GM19467 (cell line): Measurements from ENCODE around the gene AFG1L.
"Not testable (repeated sequence)": the region's sequence is repeated elsewhere in the genome, so short reads cannot be mapped to it uniquely, and the experiment has no call there.

Experiments used
- ATAC-seq: cut with Tn5 transposase; IDR thresholded peaks from one replicate; pipeline ENCODE4 v1.9.1; 2021; ENCODE audit warnings: mild to moderate bottlenecking, moderate library complexity; ENCODE audit not compliant: unreplicated experiment

Gene AFG1L

DNA sequence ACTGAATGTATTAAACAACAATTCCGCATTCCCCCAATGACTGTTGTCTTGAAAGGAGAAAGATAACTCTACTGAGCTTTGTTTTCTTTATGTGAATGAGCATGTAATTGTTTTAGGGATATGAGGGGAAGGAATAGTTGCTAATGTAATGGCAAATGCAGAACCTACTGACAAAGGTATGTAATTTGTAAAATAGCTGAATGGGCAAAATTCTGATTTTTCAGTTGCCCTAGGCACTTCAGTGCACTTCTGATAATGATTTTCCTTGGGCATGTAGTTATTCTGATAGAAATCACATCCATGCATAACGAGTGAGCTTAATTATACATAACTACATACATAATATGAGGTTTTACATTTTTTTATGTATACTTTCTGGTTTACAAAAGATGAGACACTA is 212.5 kb downstream of the AFG1L start:
- no peak for ATAC-seq

DNA sequence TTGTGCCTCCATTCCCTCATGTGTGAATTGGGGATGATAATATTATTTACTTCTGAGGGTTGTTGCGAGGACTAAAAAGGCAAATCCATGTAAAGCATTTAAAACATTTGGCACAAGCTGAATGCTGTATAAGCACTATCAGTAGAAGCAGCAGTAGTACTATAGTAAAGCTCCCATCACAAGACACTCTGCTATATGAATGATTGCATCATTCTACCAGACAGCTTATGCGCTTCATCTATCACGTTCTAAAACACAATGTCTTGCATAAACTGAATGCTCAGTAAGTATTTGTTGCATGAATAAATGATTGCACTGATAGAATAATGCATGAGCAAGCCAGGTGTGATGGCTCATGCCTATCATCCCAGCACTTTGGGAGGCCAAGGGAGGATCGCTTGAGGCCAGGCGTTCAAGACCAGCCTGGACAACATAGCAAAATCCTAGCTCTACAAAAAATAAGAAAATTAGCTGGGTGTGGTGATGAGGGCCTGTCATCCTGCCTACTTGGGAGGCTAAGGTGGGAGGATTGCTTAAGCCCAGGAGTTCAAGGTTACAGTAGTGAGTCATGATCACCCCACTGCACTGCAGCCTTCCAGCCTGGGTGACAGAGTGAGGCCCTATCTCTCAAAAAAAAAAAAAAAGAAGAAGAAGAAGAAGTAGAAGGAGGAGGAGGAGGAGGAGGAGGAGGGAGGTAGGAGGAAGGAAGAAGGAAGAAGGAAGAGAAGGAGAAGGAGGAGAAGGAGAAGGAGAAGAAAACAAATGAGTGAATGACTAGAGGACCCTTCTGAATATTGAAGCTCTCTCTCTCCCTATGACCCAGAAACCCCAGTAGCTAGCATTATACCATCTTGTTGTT is 215.8 kb downstream of the AFG1L start:
- ATAC-seq, result no peak

DNA sequence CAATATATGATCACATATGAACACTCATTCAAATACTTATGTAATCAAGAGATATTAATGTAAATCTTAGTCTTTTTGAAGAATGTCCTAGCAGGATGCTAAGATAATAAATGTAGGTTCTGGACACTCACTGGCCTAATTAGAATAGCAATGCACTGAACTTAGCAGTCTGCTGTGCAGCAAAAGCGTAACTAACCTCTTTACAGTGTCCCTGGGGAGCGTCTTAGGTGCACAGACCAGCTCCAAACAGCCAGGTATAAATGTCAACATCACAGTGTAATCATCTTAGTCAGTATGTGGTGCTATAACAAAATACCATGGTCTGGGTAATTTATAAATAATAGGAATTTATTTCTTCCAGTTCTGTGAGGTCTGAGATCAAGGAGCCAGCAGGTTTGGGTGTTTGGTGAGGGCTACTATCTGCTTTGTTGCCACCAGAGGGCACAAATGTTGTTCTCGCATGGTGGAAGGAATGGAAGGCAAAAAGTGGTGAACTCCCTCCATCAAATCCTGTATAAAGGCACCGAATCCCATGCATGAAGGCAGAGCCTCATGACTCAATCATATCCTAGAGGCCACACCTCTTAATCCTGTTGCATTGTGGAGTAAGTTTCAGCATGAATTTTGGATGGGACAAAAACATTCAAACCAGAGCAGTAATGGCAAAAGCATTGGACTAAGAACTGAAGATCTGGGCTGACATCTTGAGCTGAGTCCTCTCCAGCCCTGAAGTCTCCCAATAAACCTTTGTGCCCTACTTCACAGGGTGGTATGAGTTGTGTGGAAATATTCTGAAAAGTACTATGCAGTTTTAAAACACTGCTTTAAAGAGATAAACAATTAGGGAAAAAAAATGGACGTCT is 224.1 kb downstream of the AFG1L start:
- no peak for ATAC-seq

DNA sequence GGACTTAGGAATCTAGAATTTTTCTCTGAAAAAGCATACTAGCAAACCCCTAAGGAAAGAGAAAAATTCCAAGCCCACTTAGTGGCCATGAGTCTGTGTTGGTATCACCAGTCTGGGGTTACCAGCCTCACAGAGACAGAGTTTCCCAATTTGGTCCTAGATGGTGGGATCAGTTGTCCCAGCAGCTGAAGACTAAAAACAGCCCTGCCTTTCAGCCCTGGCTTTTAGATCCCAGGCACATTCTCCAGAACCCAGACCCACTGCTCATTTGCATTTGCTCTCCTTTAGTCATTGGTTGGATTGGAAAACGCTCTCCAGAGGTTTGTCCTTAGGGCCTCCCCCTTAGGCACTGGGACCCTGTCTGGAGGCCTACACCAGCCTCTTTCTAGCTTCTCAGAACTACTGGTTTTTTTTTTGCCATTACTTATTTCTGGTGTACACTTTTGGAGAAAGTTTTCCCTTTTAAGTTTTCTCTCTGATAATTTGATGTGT is 226.8 kb downstream of the AFG1L start:
- ATAC-seq, result no peak

DNA sequence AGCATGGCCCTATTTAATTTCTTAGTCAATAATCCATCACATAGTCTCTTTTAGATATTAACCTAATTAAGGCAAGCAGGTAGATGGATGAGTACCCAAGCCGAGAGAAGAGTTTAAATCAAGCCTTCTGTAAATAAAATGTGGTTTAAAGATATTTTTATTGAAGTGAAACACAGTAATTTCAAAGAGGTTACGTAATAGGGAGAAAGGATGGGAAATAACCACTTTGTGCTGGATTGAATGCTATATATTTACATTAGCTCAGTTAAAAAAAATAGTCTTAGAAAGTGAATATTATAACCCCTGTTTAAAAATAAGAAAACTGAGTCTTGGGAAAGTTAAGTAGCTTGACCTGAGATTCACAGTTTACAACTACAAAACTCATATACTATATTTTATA is 228.8 kb downstream of the AFG1L start:
- no peak for ATAC-seq

DNA sequence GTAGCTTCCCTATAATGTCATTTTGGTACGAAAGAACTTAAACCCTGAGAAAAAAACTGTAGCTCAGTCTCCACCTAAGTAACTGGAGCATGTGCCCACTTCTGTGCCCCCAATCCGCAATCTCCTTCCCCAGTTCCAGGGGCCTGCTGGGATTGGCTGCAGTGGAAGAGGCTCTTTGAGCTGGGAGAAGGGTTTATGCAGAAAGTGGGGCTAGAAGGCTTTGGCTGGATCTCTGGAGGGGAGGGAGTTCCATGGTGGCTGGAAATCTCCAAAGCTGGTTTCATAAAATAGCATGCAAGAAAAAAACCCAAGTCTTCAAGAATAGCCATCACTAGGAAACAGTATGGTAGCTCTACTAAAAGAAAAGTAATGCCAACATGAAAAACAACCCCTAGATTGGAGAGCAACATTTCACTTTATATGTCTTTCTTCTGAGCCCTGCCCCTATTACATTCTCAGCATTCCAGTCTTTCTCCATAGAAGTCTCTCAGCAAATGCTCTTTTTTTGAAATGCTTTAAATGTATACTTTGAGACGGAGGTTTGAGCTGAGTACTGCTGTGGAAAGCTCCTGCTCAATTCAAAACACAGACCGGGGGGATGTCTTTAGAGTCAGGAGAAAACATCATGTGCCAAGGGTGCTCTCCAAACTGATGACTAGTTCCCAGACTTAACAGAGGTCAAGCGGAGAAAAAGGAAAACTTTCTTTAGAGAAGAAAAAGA is 229.8 kb downstream of the AFG1L start:
- no peak for ATAC-seq

DNA sequence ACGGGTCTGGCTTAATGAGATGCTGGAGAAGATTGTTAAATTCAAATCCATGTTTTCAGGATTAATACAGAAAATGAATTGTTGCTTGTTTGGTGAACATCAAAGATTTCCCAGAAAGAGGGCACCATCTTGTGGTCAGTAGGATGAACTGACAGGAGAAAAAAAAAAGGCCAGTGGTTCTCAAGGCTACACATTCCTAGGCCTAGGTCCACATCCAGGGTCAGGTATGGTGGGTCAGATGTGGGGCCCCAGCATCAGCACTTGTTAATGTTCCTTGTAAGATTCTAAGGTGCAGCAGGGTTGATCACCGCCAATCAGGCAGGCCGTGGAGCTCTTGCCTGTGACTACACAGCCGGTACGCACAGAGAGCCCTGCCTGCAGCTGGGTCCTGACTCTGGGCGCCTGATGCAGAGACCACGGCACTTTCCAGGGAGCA is 231.9 kb downstream of the AFG1L start:
- no peak for ATAC-seq

DNA sequence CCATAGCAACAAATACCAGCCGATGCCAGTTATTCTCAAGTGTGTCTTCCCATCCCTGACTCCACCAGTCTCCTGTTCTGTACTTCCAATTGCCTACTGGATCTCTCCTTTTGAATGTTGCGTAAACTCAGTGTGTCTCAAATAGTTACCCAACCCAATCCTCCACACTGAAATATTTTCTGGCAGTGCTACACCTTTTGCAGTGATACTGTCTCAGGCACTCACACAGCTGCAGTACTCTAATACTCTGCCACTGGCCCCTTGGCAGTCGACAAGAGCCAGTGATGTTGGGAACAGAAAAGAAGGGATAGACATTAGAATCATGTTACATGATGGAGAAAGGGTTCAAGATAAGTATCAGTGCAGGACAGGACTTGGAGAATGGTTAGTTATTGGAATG is 234.0 kb downstream of the AFG1L start:
- ATAC-seq, result no peak

DNA sequence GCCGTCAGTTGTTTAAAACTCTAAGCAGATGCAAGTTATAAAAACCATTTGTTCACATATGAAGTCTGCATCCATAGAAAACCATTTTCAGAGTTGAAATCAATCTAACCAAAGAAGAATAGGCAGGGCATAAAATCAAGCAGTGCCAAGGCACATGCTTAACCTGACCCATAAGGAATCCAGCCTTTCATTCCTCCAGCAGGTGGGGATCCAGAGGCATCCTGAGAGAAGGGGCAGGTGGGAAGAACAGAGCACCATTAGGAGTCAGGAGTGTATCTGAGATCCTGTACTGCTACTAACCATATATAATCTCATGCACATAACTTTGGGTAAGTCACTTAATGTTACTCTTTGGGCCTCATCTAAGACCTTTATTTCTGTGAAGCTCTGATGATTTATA is 236.5 kb downstream of the AFG1L start:
- ATAC-seq, result no peak

DNA sequence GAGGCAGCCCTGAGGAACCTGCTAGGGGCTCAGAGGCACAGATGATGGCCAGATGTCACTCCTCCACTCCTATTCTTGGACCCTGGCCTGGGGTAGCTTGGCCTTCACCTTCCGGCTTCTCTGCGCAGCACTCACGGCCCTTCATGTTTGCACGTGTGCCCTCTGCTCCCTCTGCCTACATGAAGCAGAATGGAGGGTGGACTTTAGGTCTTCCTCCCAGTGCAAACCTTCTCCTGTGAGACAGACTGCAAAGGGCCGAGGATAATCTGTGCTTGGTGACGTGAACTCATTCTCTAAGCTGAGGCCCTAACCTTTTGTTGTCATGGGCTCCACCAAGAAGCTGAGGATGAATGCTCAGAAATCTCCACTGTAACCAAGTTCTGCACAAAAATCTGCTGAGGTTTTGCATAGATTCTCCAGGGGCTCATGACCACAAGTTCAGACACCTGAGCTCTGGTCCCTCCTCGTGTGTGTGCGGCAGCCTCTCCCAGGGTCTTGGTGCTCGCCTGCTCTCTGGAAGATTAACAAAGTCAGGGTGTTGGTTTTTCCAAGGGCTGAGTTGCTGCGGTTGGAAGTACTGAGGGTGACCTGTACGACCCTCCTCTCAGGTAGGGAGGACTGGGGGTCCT is 240.4 kb downstream of the AFG1L start:
- ATAC-seq, result no peak

DNA sequence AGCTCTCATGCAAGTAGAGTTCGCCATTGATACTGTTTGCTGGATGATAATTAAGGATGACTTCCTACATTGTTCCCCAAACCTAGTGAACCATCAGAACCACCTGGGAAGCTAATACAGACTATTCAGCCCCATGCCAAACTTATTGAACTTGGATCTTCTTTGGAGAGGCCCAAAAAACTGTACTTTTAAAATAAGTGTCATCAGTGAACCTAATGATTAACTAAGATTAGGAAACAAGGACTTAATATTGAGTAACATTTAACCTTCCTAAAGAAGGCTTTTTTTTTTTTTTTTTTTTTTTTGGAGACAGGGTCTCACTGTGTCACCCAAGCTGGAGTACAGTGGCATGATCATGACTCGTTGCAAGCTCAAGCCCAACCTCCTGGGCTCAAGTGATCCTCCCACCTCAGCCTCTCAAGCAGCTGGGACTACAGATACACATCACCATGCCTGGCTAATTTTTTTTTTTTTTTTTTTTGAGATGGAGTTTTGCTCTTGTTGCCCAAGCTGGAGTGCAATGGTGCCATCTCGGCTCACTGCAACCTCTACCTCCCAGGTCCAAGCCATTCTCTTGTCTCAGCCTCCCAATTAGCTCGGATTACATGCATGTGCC is 241.2 kb downstream of the AFG1L start:
- ATAC-seq, result not testable (repeated sequence)

DNA sequence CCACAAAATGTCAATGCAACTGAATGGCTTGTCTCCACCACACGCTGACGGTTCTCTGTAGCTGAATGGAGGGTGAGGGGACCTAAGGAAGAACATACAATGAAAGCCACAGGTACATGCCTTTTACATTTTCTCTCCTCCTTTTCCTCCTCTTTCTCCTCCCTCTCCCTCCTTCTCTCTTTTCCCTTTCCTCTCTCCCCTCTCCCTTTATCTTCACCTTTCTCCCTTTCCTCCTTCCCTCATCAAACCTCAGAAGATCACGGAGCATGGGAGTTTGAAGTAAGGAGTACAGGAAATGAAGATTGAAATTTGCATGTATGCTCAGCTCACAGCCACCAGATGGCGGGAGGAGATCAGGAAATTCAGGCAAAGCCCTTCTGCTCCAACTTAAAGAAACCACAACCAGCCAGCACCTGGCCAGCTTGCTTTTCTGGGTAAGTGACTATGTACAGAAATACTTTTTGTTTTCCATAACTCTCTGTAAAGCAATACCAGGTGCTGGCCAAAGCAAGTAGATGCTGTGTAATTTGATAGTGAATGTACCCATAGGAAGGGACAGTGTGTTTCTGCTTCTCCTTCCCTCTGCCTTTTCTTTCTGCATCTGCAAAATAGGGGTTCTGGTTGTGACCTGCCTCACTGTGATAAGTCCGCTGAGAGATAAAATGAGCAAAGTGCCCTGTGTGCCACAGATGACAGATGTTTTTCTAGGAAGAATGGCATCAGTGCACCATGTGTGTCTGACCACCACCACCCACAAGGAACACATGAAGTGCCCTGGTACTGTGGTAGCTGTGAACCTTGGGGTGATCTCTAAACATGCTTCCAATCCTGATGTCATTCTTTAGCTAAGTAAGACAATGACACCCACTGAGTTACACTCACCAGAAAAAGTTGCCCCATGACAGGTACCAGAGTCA is 247.2 kb downstream of the AFG1L start:
- no peak for ATAC-seq

DNA sequence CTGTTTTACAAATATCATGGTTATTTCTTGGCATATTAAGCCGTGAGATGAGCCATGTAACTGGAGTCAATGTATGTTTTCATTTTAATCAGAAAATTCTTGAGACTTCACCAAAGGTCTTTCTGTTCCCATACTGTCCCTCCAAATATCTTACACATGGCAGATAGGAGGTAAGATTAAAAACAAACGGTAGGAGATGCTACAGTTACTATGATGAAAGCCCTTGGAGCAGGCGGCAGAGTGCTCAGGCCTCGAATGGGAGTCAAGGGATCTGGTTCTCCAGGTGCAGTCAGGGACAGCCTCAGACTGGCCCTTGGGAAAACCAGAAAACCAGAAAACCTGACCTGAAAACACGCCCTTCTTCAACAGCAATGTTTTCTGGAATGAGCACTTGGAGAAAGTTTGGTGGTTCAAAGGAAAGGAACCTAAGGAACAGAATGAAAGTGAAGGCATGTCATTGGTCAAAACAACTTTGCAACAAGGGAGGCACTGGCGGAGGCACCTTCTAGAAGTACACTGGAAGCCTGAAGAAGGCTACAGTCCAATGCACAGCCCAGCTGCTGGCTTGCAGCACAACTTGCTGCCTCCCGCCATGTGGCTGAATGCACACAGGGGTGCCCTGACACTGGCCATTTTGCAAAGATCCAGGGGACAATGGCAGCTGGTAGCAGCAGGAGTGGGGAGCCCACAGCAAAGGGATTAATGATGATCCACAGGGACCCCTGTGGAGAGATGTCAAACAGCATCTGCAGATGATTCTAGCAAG is 248.5 kb downstream of the AFG1L start:
- no peak for ATAC-seq

DNA sequence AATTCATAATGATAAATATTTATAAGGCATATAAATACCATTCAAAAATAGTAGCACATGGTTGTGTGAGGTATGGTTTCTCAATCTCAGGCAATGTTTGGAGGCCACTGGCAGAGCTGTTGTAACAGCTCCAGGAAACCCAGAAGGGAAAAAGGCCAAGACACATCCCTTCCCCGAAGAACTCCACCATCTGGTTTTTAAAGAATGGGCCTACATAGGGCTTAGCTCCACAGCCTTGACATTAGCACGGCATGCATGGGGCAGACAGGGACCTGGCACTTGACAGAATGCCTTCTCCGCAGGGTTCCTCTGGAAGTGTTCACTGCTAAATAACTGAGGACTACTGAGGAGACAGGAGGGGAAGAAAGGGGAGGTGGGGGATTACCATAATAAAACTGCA is 249.8 kb downstream of the AFG1L start:
- no peak for ATAC-seq

DNA sequence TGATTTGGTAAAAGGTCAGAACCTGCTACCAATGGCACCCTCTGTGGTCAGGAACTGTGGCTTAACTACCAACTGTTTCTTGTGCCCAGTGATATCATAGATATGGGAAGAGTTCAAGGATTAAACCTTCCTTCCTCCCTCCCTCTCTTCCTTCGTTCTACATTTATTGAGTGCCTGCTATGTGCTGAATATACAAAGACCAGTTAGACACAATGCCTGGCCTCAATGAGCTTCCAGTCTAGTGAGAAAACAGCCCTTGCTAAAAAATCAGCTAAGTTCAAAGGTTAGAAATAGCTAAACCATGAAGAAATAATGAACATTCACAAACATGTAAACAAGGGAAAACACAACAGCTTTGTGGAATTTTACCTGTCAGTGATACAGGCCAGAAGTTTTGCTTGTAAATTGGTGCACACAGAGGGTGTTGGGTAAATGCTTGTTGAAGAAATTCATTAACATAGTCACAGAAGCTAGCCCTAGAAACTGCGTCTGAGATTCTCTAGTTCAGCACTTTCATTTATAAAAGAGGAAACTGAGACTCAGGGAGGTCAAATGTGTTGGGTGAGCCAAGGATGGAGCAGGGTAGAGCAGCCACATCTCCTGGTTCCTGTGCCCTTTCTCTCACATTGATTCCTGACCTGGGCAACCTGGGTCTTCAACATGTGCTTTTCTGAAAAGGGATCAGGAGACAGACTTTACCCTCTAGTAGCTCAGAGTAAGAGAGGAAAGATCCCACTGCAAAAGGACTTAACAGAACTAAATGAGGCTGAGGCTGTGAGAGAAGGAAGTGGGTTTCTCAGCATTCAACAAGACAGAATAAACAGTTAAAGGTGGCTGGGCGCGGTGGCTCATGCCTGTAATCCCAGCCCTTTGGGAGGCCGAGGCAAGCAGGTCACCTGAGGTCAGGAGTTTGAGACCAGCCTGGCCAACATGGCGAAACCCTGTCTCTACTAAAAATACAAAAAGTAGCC is 251.5 kb downstream of the AFG1L start:
- ATAC-seq, result no peak

DNA sequence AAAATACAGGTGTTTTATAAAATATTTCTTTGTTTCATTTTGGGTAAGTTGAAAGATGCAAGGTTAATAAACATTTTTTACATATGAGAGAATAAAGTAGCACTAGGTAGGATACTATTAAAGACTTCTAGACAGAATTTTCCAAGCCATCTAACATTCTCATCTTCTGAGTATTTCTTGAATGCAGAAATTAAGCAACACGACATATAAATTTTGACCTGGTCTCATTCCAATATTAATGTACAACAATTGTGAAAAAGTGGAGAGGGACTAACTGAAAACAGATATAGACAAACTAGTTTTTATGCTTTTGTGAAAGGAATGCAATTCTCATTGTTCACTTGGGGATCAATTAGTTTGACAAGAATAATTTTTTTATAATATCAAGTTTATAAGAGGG is 254.4 kb downstream of the AFG1L start:
- no peak for ATAC-seq

DNA sequence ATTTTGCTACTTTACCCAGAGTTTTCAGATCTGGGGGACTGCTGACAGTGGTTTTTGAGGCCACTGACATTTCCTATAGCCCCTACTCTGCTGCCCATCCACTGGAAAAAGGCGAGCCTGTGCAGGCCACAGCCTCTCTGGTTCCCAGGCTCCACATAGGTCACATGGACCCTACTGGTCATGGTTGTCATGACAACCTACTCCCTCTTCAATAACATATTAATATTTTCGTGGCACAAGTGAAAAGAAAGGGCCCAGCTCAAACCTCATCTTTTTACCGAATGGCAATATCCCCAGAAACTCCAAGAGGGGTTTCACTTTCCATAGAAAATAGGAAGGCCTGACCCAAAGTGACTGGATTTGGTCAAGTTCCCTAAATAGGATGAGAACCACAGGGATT is 254.9 kb downstream of the AFG1L start:
- ATAC-seq, result no peak
